ENCODE data around the gene TIGD6. TPM values are rescaled to one million over a fixed set of nuclear protein-coding genes. Genes with fewer than 3 reads are reported as not detected.

The TIGD6 gene
- total RNA-seq, 2 donors from 2014 or later: 4.7 to 11.7 TPM

DNA sequence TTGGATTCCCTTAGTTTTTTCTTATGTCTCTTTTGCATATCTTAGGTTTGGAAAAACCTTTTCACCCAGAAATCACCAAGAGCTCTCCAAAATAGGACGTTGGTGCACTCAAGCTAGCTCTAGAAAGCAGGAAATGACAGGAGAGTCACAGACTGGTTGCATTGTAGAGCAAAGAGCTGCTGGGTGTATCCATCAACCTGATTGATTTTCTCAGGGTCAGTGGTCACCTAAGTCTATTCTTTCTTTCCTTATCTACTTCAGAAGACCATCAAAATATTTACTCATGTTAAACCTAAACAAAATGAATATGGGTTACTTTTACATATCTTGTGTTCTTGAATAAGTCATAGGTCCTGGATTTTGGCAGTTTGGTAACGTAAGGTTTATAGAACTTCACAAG is 25.0 kb downstream of the TIGD6 start:
- WGBS: 70% methylated on average over 2 of the region's 2 CpGs
- no peak for TF ChIP-seq POLR2AphosphoS5 (IDR thresholded peaks at IDR 0.05)
- TF ChIP-seq, protein P1, sequence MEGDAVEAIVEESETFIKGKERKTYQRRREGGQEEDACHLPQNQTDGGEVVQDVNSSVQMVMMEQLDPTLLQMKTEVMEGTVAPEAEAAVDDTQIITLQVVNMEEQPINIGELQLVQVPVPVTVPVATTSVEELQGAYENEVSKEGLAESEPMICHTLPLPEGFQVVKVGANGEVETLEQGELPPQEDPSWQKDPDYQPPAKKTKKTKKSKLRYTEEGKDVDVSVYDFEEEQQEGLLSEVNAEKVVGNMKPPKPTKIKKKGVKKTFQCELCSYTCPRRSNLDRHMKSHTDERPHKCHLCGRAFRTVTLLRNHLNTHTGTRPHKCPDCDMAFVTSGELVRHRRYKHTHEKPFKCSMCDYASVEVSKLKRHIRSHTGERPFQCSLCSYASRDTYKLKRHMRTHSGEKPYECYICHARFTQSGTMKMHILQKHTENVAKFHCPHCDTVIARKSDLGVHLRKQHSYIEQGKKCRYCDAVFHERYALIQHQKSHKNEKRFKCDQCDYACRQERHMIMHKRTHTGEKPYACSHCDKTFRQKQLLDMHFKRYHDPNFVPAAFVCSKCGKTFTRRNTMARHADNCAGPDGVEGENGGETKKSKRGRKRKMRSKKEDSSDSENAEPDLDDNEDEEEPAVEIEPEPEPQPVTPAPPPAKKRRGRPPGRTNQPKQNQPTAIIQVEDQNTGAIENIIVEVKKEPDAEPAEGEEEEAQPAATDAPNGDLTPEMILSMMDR (IDR thresholded peaks at IDR 0.05): no peak
- Histone ChIP-seq H3K27ac (no peak overlapping the region), H3K36me3 (no peaks in the 10 kb centered on the region), H3K4me3 (no peak overlapping the region), H3K27me3 (replicated peaks; ENCODE audit: insufficient read depth) (no peaks in the 10 kb centered on the region), H3K4me1 (replicated peaks) (no peaks in the 10 kb centered on the region), H3K9me3 (no peaks in the 10 kb centered on the region)
- intact Hi-C loops (cut with DNase I): no loop called here
- DNase-seq (ENCODE audit: low spot score): no peak

DNA sequence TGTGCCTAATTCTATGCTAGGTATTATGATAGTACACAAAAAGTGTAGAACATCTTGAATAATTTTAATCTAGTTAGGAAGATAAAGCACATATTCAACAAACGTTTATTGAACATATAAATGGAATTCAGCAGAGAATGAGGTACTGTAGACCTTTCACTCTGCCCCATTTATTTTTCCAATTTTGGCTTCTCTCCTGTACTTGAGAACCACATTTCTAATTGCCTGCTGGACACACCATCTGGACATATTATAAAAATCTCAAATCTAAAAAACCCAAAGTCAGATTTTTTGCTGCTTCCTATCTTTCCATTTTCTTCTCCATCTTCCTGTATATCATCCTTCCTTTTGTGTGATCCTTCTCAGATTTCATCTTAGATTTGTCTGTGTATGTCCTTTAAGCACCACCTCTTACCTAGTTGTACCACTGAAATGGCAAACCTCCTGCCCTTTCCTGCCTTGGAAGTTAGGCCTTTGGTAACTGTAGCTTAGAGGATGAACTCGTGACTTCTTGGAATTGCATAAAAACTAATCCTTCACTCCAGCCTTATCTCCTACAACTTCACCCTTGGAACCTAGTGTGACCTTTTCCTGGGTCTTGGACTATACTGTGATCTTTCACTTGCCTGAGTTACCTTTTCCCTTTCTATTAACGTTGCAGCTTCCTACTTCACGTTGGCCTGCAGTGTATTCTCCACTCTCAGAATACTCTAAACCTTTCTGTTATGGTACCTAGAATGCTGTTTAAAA is 31.1 kb downstream of the TIGD6 start:
- TF ChIP-seq POLR2A (IDR thresholded peaks at IDR 0.05) (no peak), POLR2AphosphoS5 (IDR thresholded peaks at IDR 0.05) (no peak)
- TF ChIP-seq, protein P1 (IDR thresholded peaks at IDR 0.05): no peak
- Histone ChIP-seq H3K4me3 (no peak overlapping the region), H3K27ac (no peak overlapping the region), H3K36me3 (no peaks in the 10 kb centered on the region), H3K9me3 (no peaks in the 10 kb centered on the region), H3K4me1 (replicated peaks) (no peaks in the 10 kb centered on the region), H3K27me3 (replicated peaks; ENCODE audit: insufficient read depth) (no peaks in the 10 kb centered on the region)
- no peak for DNase-seq (ENCODE audit: low spot score)
- intact Hi-C loops (cut with DNase I): no loop called here
- 84% methylated on average over 4 of the region's 4 CpGs for WGBS

DNA sequence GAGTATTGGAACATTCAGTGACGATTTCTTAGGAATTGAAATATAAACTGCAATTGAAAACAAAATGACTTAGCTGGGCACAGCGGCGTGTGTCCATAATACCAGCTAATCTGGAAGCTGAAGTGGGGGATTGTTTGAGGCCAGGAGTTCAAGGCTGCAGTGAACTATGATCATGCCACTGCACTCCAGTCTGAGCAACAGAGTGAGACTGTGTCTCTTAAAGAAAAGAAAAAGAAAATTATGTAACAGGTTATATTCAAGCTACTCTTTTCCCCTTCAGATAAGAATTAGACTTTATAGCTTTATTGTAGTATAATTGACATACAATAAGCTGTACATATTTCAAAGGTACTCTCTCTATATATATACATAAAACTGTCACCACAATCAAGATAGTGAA is 33.5 kb downstream of the TIGD6 start:
- H3K4me1 ChIP-seq (replicated peaks): no peaks in the 10 kb centered on the region
- no peak for DNase-seq (ENCODE audit: low spot score)
- H3K27me3 ChIP-seq (replicated peaks; ENCODE audit: insufficient read depth): no peaks in the 10 kb centered on the region
- no peak overlapping the region for H3K4me3 ChIP-seq
- H3K9me3 ChIP-seq: no peaks in the 10 kb centered on the region
- no peak for TF ChIP-seq POLR2A (IDR thresholded peaks at IDR 0.05)
- no peak for TF ChIP-seq POLR2AphosphoS5 (IDR thresholded peaks at IDR 0.05)
- TF ChIP-seq, protein P1 (IDR thresholded peaks at IDR 0.05): no peak
- intact Hi-C loops (cut with DNase I): no loop called here
- WGBS: 86% methylated on average over 3 of the region's 3 CpGs
- no peaks in the 10 kb centered on the region for H3K36me3 ChIP-seq
- no peak overlapping the region for H3K27ac ChIP-seq

DNA sequence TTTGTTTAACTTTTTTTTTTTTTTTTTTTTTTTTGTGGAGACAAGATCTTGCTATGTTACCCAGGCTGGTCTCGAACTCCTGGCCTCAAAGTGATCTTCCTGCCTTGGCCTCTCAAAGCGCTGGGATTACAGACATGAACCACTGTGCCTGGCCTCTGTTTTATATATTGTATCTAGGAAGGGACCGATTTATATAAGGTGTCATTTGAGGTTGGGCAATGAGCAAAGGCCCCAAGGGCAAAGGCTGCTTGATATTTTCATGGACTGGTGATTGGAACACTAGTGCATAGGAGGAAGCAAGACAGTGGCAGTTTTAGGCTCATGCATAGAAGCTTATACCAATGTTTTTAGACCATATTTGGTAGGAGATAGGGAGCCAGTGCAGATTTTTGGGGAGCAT is 36.7 kb downstream of the TIGD6 start:
- WGBS: 100% methylated on average over 3 of the region's 3 CpGs
- Histone ChIP-seq H3K4me1 (replicated peaks) (no peaks in the 10 kb centered on the region), H3K27me3 (replicated peaks; ENCODE audit: insufficient read depth) (no peaks in the 10 kb centered on the region), H3K9me3 (no peaks in the 10 kb centered on the region), H3K4me3 (no peak overlapping the region), H3K36me3 (no peaks in the 10 kb centered on the region), H3K27ac (no peak overlapping the region)
- intact Hi-C loops (cut with DNase I): loop anchor here (5.0 kb wide), 3 partner anchors 111 to 326 kb away; no protein-coding TSS in a partner anchor
- DNase-seq (ENCODE audit: low spot score): no peak
- TF ChIP-seq, protein P1 (IDR thresholded peaks at IDR 0.05): no peak
- TF ChIP-seq POLR2AphosphoS5 (IDR thresholded peaks at IDR 0.05) (no peak), POLR2A (IDR thresholded peaks at IDR 0.05) (no peak)

Measured in prostate gland (tissue), 2 donors.